GM23338 (cell line): ENCODE data around the gene CNPY1.

Experiments used
- CREB1 ChIP-seq: fragments of 250-450 bp; sonication (Bioruptor Pico); IDR thresholded peaks from 2 replicates; pipeline ENCODE4 v1.5.0; 2020; ENCODE audit warnings: low read depth, mild to moderate bottlenecking, moderate library complexity
- CTCF ChIP-seq, 2 experiments: fragments of 200-600 bp in 1 of 2; sonication (generic) in 1 of 2; conservative IDR thresholded peaks; 2 replicates each; pipeline versions ENCODE4 v1.5.1 to v1.6.1; 2016 to 2017; ENCODE audit warnings: antibody characterized with exemption in 2 of 2, low read depth in 2 of 2, mild to moderate bottlenecking in 2 of 2, moderate library complexity in 1 of 2
- ETS1 ChIP-seq: IDR thresholded peaks from 2 replicates; pipeline ENCODE4 v1.6.1; 2016; ENCODE audit warnings: antibody characterized with exemption
- EZH2 ChIP-seq: fragments of 200-600 bp; sonication (generic); IDR thresholded peaks from one replicate; pipeline ENCODE4 v1.8.0; 2017; ENCODE audit warnings: antibody characterized with exemption, mild to moderate bottlenecking, low read depth; ENCODE audit not compliant: unreplicated experiment
- EZH2phosphoT487 ChIP-seq: fragments of 200-600 bp; sonication (generic); IDR thresholded peaks from one replicate; pipeline ENCODE4 v1.8.1; 2018; ENCODE audit warnings: antibody characterized with exemption; ENCODE audit not compliant: unreplicated experiment
- JUNB ChIP-seq: IDR thresholded peaks from one replicate; pipeline ENCODE4 v1.6.1; 2016; ENCODE audit warnings: antibody characterized with exemption; ENCODE audit not compliant: unreplicated experiment
- POLR2AphosphoS5 ChIP-seq: IDR thresholded peaks from 2 replicates; pipeline ENCODE4 v1.6.1; 2016; ENCODE audit warnings: antibody characterized with exemption, low read depth
- REST ChIP-seq: IDR thresholded peaks from one replicate; pipeline ENCODE4 v1.6.1; 2018; ENCODE audit warnings: antibody characterized with exemption; ENCODE audit not compliant: unreplicated experiment

- no peak for TF ChIP-seq ETS1
- no peak for TF ChIP-seq CTCF (conservative IDR thresholded peaks at IDR 0.05; ENCODE audit: low read depth in 2 of 2)
- TF ChIP-seq REST = no peak
- TF ChIP-seq EZH2phosphoT487 = no peak
- TF ChIP-seq EZH2 = no peak
- TF ChIP-seq CREB1 (CRISPR knock-in tag) = no peak
- no peak for TF ChIP-seq POLR2AphosphoS5
- TF ChIP-seq JUNB = no peak
Measured at GRCh38 chr7:155576900-155577508, 30.6 kb upstream of the CNPY1 start.
